SJCRH30 (cell line): Measurements from ENCODE around the gene MYF6. TPM values are rescaled to one million over a fixed set of nuclear protein-coding genes. Genes with fewer than 3 reads are reported as not detected.

Experiments used
- DNase-seq, 2 experiments: peaks; one replicate each; pipeline ENCODE4 v3.0.0-alpha.2; 2015 to 2020
- H3K27ac ChIP-seq: fragments of 250-450 bp; sonication (Bioruptor Pico); 2 replicates; pipeline ENCODE4 v1.5.1; 2020; ENCODE audit warnings: mild to moderate bottlenecking, moderate library complexity
- H3K27me3 ChIP-seq: fragments of 250-450 bp; sonication (Bioruptor Pico); 2 replicates; pipeline ENCODE4 v1.5.1; 2020; ENCODE audit warnings: mild to moderate bottlenecking, moderate library complexity
- H3K36me3 ChIP-seq: fragments of 250-450 bp; sonication (Bioruptor Pico); 2 replicates; pipeline ENCODE4 v1.5.1; 2020; ENCODE audit warnings: mild to moderate bottlenecking, moderate library complexity
- H3K4me1 ChIP-seq: fragments of 250-450 bp; sonication (Bioruptor Pico); 2 replicates; pipeline ENCODE4 v1.5.1; 2020; ENCODE audit warnings: mild to moderate bottlenecking, moderate library complexity
- H3K4me3 ChIP-seq: fragments of 250-450 bp; sonication (Bioruptor Pico); 2 replicates; pipeline ENCODE4 v1.5.1; 2020; ENCODE audit warnings: mild to moderate bottlenecking, moderate library complexity
- H3K9me3 ChIP-seq: fragments of 250-450 bp; sonication (Bioruptor Pico); replicated peaks from 2 replicates; pipeline ENCODE4 v1.5.1; 2020; ENCODE audit warnings: mild to moderate bottlenecking, moderate library complexity
- total RNA-seq: library from RNA; depleted of rRNA; stranded (reverse); fragments of >200 nt; shearing (Covaris generic); gene quantifications from 2 replicates; pipeline ENCODE4 v1.2.3, GENCODE V29; 2014

MYF6 gene
- total RNA-seq, 1 experiment from 2014 or later: not detected

DNA sequence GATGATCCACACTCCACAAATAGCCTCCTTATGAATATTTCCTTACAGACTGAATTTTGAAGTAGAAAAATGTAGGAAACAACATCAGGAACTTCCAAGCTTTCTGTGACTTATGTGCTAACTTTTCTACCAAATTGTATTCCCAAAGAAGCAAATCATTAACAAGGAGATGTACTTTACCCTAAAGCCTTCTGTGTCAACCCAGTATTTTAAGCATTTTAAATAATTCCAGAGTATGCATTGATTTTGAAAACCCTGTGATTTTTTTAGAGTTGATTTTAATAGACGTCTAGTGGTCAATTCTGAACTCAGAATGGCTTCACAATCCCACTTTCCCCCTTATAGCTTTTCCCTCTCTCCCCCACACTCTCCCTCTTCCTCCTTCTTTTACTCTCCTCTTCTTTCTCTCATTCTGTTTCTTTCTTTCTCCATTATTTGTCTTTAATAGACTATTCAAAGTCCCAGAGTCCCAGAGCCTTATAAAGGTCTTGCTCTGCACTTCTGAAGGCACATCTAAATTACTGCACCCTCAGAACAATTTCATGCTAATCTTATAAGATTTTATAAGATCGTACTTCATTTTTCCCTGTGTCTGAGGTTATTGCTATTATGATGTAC lies 10.1 kb upstream of the MYF6 start:
- Histone ChIP-seq H3K27me3 (no peaks in the 10 kb centered on the region), H3K4me1 (peaks cover 13% of the 10 kb centered on the region), H3K9me3 (no peaks in the 10 kb centered on the region), H3K27ac (no peak overlapping the region), H3K4me3 (no peak overlapping the region), H3K36me3 (no peaks in the 10 kb centered on the region)
- DNase-seq: no peak

DNA sequence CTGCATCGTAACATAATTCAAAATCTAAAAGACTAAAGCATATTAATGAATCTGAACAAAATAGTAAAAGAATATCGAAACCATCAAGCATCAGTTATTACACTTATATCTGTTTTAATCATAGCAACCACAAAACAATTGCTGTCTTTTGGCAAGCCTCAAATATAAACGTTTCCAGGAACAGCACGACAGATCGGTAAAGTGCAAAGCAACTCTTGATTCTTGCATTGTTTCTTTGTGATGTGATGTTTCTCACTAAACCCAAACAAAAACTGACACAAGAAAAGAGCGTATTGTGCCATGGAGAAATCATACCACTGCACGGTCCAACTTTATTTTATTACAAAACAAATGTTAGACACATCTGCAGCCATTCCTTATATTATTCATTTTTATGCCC lies 9.2 kb upstream of the MYF6 start:
- Histone ChIP-seq H3K4me1 (peaks cover 19% of the 10 kb centered on the region), H3K9me3 (no peaks in the 10 kb centered on the region), H3K27me3 (no peaks in the 10 kb centered on the region), H3K36me3 (no peaks in the 10 kb centered on the region), H3K4me3 (no peak overlapping the region), H3K27ac (no peak overlapping the region)
- no peak for DNase-seq

DNA sequence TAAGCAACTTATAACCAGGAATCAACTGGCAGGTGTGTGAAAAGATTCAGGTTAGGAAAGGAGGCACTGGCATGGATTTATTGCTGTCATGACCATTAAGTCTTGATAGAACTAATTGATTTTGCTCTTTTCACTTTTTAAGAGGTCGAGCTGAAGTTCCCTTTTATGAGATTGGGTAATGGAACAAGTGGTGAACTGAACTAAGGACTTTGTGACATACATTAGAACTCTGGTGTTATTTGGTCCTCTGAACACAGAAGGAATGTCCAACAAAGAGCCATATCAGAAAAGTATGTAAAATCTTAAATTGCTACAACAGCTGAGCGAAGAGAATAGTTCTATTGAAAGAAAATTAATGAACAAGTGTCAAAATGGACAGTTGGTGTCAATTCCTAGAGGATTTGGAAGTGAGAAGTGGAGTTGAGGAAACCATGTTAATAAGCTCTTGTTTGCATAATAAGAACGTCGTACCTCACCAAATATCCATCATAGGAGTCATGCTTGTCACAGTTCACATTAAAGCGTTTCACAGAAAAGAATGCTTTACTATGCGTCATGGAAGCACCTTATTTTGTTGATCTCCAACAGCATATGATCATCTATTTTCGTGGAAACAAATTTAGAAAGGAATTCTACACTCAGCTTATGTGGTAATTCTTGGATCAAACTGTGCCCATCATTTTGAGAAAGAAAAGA lies 8.4 kb upstream of the MYF6 start:
- no peak overlapping the region for H3K27ac ChIP-seq
- DNase-seq: no peak

DNA sequence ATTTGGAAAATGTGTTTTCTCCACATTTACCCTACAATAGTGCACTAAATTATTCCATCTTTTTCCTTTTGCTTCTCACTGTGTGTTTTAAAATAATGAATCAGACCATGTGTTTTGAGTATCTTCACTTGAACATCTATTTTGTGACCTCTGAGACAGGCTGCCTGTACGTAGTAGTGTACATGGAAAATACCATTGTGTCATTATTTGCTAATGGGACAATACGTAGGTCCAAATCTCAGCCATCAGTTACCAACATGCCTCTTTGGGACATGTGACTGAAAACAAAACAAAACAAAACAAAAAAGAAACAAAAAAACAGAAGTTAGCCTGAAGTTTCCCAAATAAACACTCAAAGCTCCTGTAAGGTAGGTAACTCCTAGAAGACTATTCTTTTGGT lies 7.1 kb upstream of the MYF6 start:
- H3K4me1 ChIP-seq: peaks cover 36% of the 10 kb centered on the region
- no peak for DNase-seq
- no peaks in the 10 kb centered on the region for H3K9me3 ChIP-seq
- H3K27ac ChIP-seq: no peak overlapping the region
- H3K4me3 ChIP-seq: no peak overlapping the region
- no peaks in the 10 kb centered on the region for H3K36me3 ChIP-seq
- H3K27me3 ChIP-seq: no peaks in the 10 kb centered on the region

More for the DNA sequence above, 8.4 kb upstream of the MYF6 start:
- H3K36me3 ChIP-seq: no peaks in the 10 kb centered on the region
- H3K4me3 ChIP-seq: no peak overlapping the region
- no peaks in the 10 kb centered on the region for H3K27me3 ChIP-seq
- peaks cover 26% of the 10 kb centered on the region for H3K4me1 ChIP-seq
- no peaks in the 10 kb centered on the region for H3K9me3 ChIP-seq

DNA sequence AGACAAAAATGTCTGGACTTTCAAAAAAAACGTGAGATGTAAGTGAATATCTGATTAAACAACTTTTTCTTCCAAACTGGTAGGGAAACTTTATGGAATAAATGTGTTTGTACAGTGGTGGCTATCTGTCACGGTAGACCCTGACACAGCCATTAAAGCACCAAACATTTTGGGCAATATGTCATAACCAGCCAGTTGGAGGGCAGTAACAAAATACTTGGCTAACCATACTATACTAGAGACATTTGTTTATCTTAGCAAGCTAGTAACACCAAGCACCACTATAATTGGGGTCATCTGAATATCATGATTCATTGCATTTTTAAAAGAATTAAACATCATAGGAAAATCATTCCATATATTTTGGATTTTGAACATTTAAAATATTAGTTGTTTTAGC lies 6.0 kb upstream of the MYF6 start:
- H3K4me3 ChIP-seq: no peak overlapping the region
- no peaks in the 10 kb centered on the region for H3K9me3 ChIP-seq
- H3K36me3 ChIP-seq: no peaks in the 10 kb centered on the region
- H3K27me3 ChIP-seq: no peaks in the 10 kb centered on the region
- H3K27ac ChIP-seq: peak overlapping the region; percentile 14; the same call in 1 of the 2 replicates
- DNase-seq: peak in 1 of 2 experiments; percentile 46
- peaks cover 36% of the 10 kb centered on the region for H3K4me1 ChIP-seq

DNA sequence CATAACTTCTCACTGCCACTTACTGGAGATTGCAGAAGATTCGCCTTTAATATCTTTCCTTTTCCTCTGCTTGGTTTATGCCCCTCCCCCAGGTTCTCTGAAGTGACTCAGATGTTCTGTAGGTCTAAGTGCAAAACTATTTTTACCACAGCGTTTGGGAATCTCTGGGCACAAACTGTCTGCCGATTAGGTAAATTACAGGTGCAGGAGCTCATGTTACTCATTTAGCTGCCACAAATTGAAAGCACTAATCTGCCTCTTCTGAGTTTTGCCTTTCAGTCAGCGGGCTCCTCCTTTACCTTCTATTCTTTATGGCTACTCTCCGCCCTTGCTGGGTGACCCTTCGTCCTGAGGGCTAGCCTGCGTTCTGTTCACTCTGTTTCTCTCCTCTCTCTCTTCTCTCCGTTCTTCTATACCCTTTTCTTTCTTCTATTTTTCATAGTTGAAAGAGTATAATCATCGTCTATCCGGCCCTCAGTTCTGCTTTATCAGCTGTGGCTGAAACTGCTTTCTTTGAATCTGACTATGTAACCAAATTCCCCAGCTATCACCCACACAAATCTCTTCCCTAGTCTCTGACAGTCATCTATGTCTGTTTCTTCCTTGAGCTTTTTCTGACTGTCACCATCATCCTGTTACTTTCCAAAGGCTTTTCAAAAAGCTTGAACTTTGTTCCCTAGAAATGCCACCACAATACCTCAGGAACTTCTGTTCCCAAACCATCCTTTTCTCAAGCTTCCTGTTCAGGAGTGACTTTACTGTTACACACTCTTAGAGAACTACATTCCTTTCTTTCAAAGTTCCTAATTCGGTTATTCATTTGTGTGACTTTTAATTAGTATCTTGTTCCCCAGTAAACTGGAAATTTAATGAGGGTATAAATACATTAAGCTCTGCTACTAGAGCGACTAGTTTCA lies 4.3 kb upstream of the MYF6 start:
- no peaks in the 10 kb centered on the region for H3K27me3 ChIP-seq
- H3K36me3 ChIP-seq: no peaks in the 10 kb centered on the region
- peak overlapping the region; percentile 87 for H3K27ac ChIP-seq
- peaks cover 36% of the 10 kb centered on the region for H3K4me1 ChIP-seq
- peak; percentile 72 to 86 for DNase-seq
- H3K4me3 ChIP-seq: peak overlapping the region; percentile 53
- no peaks in the 10 kb centered on the region for H3K9me3 ChIP-seq

DNA sequence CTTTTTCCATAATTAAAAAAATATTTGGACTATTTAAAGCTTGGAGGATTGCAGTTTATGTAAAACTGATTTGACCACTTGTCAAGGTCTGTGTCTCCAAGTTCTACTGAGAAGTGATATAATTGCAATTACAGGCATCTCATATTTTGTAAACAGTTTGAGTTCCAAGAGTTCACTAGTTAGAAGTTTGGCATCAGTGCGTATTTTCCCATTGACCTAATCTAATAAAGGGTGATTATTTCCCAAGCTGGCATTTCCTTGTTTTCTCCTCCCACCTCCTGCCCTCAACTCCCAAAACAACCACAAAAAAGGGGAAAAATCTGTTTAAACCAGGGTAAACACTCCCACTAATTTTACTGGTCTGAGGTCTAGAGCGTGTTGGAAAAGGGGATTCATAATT lies 3.0 kb upstream of the MYF6 start:
- H3K27ac ChIP-seq: peak overlapping the region; percentile 87

DNA sequence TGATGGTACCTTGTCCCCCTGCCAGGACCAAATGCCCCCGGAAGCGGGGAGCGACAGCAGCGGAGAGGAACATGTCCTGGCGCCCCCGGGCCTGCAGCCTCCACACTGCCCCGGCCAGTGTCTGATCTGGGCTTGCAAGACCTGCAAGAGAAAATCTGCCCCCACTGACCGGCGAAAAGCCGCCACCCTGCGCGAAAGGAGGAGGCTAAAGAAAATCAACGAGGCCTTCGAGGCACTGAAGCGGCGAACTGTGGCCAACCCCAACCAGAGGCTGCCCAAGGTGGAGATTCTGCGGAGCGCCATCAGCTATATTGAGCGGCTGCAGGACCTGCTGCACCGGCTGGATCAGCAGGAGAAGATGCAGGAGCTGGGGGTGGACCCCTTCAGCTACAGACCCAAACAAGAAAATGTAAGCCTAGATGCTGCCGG lies 410 bp downstream of the MYF6 start:
- Histone ChIP-seq H3K27ac (no peak overlapping the region), H3K4me3 (no peak overlapping the region)

More for the DNA sequence above, 3.0 kb upstream of the MYF6 start:
- Histone ChIP-seq H3K27me3 (no peaks in the 10 kb centered on the region), H3K4me1 (peaks cover 36% of the 10 kb centered on the region), H3K4me3 (no peak overlapping the region), H3K9me3 (no peaks in the 10 kb centered on the region), H3K36me3 (no peaks in the 10 kb centered on the region)
- DNase-seq: peak in 1 of 2 experiments; percentile 49

DNA sequence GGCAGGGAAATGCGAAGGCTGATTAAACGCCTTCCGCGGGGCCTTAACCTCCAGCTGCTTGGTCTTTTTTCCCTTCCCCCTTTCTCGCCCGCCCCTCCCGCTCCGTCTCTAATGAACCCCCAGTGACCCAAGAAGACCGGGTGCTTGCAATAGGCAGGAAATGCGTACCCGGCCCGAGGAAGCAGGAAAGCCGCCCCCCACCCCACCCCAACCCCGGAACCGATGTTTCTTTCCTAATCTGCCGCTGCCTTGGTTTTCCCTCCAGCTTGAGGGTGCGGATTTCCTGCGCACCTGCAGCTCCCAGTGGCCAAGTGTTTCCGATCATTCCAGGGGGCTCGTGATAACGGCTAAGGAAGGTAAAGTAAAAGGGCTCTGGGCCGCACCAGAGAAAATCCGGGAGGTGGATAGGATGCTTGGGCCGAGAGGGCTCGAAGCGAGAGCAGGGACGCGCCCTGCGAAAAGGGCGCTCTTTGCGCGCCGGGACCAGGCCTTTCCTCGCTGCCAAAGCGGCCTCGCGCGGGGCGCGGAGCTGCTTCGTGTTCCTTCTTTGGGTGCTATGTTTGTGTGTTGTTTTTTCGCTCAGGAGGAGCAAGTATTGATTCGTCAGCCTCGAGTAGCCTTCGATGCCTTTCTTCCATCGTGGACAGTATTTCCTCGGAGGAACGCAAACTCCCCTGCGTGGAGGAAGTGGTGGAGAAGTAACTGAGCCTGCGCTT lies 983 bp downstream of the MYF6 start:
- no peak for DNase-seq
- H3K27ac ChIP-seq: no peak overlapping the region
- peaks cover 19% of the 10 kb centered on the region for H3K4me1 ChIP-seq
- H3K36me3 ChIP-seq: no peaks in the 10 kb centered on the region
- H3K27me3 ChIP-seq: no peaks in the 10 kb centered on the region
- H3K9me3 ChIP-seq: no peaks in the 10 kb centered on the region
- no peak overlapping the region for H3K4me3 ChIP-seq

More for the DNA sequence above, 410 bp downstream of the MYF6 start:
- no peaks in the 10 kb centered on the region for H3K27me3 ChIP-seq
- H3K4me1 ChIP-seq: peaks cover 23% of the 10 kb centered on the region
- H3K9me3 ChIP-seq: no peaks in the 10 kb centered on the region
- H3K36me3 ChIP-seq: no peaks in the 10 kb centered on the region
- DNase-seq: no peak

DNA sequence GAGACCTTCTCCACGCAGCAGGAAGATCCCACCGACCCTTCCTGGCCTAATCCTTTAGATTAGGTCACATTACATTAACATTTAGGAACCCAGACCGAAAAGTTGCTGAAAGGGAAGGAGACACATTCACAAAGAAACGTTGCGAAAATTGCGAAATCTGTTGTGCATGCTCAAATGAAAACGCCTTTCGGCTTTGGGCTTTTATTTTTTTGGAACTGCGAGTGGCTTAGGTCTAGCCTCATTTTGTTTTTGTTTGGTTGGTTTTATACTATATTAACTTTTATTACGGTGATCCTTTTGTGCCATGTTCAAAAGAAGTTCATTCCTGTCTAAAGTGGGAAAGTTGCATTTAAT lies 1.5 kb downstream of the MYF6 start:
- Histone ChIP-seq H3K4me1 (peaks cover 14% of the 10 kb centered on the region), H3K9me3 (no peaks in the 10 kb centered on the region), H3K27ac (no peak overlapping the region), H3K4me3 (no peak overlapping the region), H3K36me3 (no peaks in the 10 kb centered on the region), H3K27me3 (no peaks in the 10 kb centered on the region)
- no peak for DNase-seq

DNA sequence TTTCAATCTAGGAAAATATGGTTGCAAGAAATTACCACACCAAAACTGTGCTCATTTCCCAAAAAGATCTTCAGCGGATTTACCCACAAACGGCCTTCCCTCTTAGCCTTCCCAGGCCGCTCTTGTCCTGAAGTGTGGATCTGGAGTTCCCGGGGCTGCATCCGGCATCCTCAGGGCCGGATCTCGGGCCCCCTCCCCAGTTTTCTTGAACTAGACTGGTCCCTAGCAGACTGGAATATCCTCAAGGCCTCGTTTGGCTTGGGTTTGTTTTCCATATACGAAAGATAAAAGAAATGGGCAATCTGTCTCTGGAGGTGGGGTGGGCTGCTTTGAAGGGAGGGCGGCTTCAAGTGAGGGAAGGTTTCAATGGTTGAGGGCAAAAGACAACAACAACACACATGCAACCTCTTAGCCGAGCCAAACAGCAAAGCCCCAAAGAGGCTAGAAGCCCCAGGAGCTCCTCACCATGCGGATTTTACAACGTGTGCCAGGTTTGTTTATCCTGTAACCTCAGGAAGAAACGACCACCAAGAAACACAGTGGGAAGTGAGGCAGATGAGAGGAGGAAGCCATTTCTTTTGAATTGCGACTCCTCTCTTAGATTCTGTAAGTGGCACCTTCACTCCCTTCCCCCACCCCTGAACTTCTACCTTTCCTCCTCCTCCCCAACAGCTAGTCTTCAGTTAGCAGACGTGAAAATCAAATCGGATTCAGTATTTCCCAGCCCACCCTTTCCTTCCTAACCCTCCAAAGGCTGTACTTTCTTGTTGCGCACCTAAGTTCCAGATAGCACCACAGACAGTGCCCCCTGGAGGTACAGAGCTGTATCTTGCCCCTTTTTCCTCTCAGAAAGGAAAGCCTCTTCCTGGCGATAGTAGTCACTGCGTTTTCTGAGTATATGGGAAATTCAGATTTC lies 2.6 kb downstream of the MYF6 start:
- peak in 1 of 2 experiments; percentile 23 for DNase-seq
- no peaks in the 10 kb centered on the region for H3K36me3 ChIP-seq
- H3K4me3 ChIP-seq: no peak overlapping the region
- H3K27ac ChIP-seq: no peak overlapping the region
- H3K27me3 ChIP-seq: no peaks in the 10 kb centered on the region
- 0 out of 2 replicates have a peak, but pooled peaks cover 2% of the 10 kb centered on the region for H3K9me3 ChIP-seq
- peaks cover 5% of the 10 kb centered on the region; the same call in 1 of the 2 replicates for H3K4me1 ChIP-seq

DNA sequence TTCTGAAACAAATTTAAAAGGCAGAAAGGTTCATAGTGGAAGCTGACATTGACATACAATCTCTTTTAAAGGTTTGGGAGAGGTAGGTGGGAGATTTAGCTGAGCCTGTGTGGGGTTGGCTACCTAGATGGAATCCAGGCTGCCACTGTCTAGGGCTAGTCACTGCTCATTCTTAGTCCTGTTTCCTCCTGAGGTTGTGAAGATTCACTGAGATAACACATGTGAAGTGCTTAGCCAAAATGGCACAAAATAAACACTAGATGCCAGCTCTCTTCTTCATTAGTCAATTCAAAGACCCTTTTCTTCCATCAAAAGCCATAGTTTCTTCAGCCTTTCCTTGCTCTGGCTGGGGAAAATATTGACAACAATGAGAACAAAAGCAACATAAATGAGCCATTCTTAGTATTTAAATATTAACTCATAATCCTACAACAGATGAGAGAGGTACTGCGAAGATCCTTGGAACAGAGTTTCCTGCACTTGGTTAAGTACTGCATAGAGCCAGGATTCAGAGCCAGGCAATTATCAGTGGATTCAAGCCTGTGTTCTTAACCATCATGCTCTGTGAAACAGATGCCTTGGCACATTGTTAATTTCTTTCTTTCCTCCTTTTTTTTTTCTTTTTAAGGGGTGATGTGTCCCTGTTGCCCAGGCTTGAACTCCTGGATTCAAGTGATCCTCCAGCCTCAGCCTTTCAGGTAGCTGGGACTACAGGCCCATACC lies 3.5 kb downstream of the MYF6 start:
- 0 out of 2 replicates have a peak, but pooled peaks cover 2% of the 10 kb centered on the region for H3K9me3 ChIP-seq
- no peaks in the 10 kb centered on the region for H3K36me3 ChIP-seq
- 0 out of 2 replicates have a peak, but pooled peaks cover 3% of the 10 kb centered on the region for H3K4me1 ChIP-seq
- no peak for DNase-seq
- no peaks in the 10 kb centered on the region for H3K27me3 ChIP-seq
- H3K4me3 ChIP-seq: no peak overlapping the region
- no peak overlapping the region for H3K27ac ChIP-seq

DNA sequence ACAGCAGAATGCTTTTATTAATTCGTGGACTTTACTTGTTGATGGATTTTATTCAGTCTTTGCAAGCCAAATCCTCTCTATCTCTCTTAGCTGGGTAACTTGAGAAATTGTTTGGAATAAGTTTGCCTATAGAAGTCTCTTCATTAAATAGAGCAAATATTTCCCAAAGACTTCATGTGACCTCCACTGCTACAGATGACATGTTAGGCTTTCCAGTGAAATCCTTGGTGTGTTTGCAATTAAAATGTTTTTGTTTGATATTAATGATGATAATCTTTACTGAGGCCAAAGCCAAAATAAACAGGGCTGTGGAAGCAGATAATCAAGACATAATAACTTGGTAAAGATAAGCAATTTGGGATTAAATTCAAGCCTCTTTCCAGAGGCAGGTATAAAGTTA lies 4.4 kb downstream of the MYF6 start:
- no peaks in the 10 kb centered on the region for H3K27me3 ChIP-seq
- 0 out of 2 replicates have a peak, but pooled peaks cover 3% of the 10 kb centered on the region for H3K4me1 ChIP-seq
- no peak for DNase-seq
- no peak overlapping the region for H3K27ac ChIP-seq
- H3K36me3 ChIP-seq: no peaks in the 10 kb centered on the region
- no peak overlapping the region for H3K4me3 ChIP-seq
- 0 out of 2 replicates have a peak, but pooled peaks cover 2% of the 10 kb centered on the region for H3K9me3 ChIP-seq
